Activated CD4-positive, alpha-beta T cell treated with anti-CD3 and anti-CD28 coated beads, Interleukin-2, amount 50 U/mL, for 48 hours (primary cell): ENCODE data around the gene SUV39H1.
"Not testable (repeated sequence)": the region's sequence is repeated elsewhere in the genome, so short reads cannot be mapped to it uniquely, and the experiment has no call there.

Source experiments
- DNase-seq, 2 experiments: peaks; one replicate each; pipeline ENCODE4 v3.0.0-alpha.2; 2020

SUV39H1 gene

GRCh38 chrX:48689208-48689920 is 7.2 kb upstream of the SUV39H1 start:
- no peak for DNase-seq

DNA sequence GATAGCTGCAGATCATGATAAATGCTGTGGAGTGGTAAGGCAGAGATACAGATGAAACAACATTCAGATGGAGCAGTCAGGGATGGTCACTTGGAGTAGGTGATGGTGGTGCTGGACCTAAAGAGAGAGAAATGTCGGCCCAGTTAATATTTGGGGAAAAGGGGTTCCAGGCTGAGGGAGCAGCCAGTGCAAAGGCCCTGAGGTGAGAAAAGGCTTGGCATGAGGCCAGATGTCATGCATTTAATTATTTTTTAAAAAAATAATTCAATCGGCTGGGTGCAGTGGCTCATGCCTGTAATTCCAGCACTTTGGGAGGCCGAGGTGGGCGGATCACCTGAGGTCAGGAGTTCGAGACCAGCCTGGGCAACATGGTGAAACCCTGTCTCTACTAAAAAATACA is 4.8 kb upstream of the SUV39H1 start:
- not testable (repeated sequence) for DNase-seq

- DNase-seq, result no peak
These were observed 1.6 kb upstream of the SUV39H1 start for GRCh38 chrX:48694776-48695533.

- DNase-seq, result no peak
These were observed 1.0 kb upstream of the SUV39H1 start for GRCh38 chrX:48695534-48695896.

- DNase-seq, result no peak
These were observed 621 bp upstream of the SUV39H1 start for GRCh38 chrX:48695925-48696300.

GRCh38 chrX:48696909-48697727 is 584 bp downstream of the SUV39H1 start:
- DNase-seq, result peak; percentile 50 to 63

DNA sequence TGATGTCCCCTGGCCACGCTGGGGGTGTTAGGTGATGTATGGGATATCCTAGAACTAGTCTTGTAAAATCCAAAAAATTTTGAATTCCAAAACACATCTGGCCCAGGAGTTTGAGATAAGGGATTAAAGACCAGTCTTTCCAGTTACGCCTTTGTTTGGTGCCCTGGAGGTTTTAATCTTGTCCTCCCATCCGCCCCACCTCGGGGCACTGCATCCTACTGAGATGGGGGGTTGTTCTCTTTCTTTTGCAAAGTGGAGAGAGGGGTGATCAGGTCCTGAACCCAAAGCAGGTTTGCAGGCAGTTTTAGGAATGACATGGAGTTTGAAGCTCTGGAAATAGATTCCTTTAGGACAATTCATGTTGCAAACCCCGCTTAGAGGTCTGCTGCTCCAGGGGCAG is 1.8 kb downstream of the SUV39H1 start:
- DNase-seq, result no peak

- no peak for DNase-seq
These were observed 3.7 kb downstream of the SUV39H1 start for GRCh38 chrX:48700246-48700645.

GRCh38 chrX:48700951-48701653 is 4.6 kb downstream of the SUV39H1 start:
- DNase-seq, result no peak

DNA sequence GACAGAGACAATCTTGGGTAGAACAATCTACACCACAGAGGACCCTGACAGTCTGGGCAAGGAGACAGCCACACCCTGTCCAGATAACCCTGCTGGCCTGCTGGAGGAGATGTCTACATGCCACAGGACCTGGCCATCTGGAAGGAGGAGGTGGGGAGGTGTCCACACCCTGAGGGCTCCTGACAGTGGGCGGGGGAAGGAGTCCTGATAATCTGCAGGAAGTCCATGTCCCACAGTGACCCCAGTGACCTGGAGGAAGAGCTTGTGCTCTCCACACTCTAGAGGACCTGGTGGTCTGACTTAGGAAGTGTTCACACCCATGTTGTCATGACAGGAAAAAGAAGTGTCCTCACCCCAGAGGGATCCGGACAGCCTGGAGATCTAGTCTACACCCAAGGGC is 5.5 kb downstream of the SUV39H1 start:
- DNase-seq, result no peak

- DNase-seq, result no peak
These were observed 6.2 kb downstream of the SUV39H1 start for GRCh38 chrX:48702716-48703115.

DNA sequence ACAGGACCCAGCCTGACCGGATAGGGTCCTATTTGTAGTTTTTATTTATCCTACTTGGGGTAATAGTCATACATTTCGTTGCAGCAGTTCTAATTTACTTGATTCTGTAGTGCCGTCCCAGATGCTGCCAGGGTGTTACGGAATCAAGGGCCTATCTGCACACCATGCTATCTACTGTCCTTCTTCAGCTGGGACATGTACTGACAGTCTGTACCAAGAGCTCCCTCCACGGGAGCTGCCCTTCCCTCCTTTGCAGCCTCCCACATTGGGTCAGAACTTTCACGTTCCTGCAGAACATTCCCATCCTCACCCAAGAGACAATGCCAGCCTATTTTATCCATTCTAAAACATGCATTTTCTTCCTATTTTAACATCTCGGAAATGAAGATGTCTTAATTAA is 6.7 kb downstream of the SUV39H1 start:
- DNase-seq, result no peak

DNA sequence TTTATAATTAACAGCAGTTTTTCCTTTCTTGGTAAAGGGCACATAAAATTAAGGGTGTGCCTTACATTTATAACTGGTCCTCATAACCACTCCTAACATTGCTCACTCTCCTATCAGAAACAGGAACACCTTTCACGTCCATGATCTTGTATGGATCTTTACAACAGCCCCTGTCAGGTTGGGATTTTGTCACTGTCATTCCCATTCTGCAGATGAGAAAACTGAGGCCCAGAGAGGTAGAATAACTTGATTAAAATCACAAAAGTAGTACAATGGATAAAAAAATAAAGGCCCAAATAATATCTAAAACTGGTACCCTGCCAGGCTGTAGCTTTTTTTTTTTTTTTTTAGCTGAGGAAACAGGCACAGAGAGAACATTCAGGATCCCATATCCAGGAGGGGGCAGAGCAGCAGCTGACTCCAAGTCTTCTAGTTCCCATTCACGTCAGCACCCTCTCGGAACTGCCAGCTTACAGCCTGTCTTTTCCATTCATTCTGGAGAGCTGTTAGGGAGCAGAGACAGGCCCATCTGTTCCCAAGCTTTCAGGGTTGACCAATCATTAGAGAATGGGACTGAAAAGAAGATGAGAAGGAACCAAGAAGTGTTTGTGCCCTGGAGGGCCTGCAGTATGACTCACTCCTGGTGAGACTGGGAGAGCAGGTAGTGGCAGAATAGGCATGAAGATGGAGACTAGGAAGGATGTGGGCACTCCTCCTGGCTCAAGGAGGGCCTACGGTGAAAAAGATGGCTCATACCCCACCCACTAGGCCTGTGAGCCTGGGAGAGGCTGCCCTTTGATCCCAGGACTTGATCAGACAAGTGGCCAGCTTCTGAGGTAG is 7.3 kb downstream of the SUV39H1 start:
- no peak for DNase-seq

GRCh38 chrX:48705871-48706270 is 9.3 kb downstream of the SUV39H1 start:
- DNase-seq, result no peak

- no peak for DNase-seq
These were observed 13.1 kb downstream of the SUV39H1 start for GRCh38 chrX:48709522-48710112.

DNA sequence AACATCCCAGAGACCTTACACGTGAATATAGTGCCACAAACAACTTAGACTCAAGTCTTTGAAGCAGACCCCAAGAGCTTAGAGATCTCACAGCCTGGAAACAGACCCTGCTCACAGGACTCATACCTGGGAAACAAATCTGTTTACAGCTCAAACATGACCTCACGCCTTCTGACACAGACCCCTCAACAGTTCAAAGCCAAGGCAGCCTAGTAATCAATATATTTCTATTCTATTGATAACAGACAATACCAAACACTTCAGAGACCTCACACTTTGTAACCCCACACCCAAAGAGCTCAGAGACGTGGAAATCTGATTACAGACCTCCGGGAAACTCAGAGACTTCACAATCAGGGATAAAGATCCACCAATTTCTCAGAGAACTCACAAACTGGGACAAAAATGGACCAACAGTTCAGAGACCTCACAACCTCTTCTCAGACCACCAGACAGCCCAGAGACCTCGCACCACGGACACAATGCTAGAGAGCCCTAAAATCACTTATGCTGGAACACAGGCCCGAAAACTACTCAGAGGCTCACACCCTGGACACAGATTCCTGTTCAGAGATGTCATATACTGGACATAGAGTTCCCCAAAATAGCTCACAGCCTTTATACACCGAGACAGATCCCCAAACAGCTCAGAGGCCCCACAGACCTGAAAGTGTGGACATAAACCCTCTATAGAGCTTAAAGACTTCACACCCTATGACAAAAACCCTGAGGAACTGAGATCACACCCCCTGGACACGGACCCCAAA is 14.8 kb downstream of the SUV39H1 start:
- no peak for DNase-seq

DNA sequence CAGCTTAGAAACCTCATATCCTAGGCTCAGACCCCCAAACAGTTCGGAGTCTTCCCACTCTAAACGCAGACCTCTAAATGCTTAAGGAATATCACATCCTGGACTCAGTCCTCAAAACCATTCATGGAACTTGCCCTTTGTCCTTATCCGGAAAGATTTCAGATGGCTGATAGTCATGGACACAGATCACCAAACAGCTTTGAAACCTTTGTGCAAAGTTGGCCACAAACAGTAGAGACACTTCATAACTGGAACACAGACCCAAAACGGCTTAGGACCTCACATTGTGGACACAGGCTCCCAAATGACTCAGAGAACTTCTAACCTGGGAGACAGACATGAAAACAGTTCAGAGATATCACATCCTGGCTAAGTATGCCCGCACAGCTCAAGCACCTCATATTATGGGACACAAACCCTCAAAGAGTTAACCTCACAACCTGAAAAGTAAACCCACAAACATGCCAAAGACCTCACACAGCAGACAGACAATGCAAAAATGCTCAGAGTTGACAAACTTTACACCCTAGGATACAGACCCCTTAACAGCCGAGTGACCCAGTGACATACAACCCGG is 15.5 kb downstream of the SUV39H1 start:
- DNase-seq, result no peak

- DNase-seq, result no peak
These were observed 17.3 kb downstream of the SUV39H1 start for GRCh38 chrX:48713847-48714246.

GRCh38 chrX:48714573-48714972 is 18.0 kb downstream of the SUV39H1 start:
- no peak for DNase-seq

DNA sequence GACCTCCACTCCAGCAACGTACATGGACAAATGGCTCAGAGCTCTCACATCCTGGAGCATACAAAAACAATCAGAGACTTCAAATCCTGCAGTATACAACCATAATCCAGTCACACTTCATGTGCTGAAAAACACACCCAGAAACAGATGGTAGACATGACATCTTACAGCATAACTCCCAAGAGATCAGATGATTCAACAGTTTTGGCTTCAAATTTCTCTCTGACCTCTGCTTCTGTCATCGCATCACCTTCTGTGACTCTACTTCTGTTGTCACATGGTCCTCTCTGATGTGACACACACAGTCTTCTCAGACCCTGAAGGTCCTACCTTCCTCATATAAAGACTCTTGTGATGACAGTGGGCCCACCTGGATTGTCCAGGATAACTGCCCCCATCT is 18.5 kb downstream of the SUV39H1 start:
- no peak for DNase-seq
